HCT116 (cell line): ENCODE data around the gene HIRIP3. TPM values are rescaled to one million over a fixed set of nuclear protein-coding genes. Genes with fewer than 3 reads are reported as not detected.

ENCODE experiments used
- ATAC-seq: fragments of 200-7000 bp; cut with Tn5 transposase; 2 replicates; pipeline ENCODE4 v1.9.1; 2020; ENCODE audit warnings: mild to moderate bottlenecking, moderate library complexity
- BruUV-seq: library from RNA; stranded (reverse); fragments of 400-500 nt; replicated peaks from 2 replicates; lab custom pipeline; 2021; lab: Mats Ljungman, UMichigan
- CTCF ChIA-PET: fragments of 300-600 bp; sonication (Branson Sonifier 250); formaldehyde crosslinking; loops from one replicate; lab custom pipeline; 2021; ENCODE audit warnings: antibody characterized with exemption; lab: Charles Lee
- POLR2A ChIA-PET: fragments of 300-600, 350-600 bp; sonication (Branson Sonifier 250); formaldehyde crosslinking; loops from one replicate; lab custom pipeline; 2021; ENCODE audit warnings: antibody characterized with exemption; lab: Charles Lee
- RAD21 ChIA-PET, 2 experiments: fragments of 300-600 bp; sonication (Branson Sonifier 250); formaldehyde crosslinking; loops; one replicate each; lab custom pipeline; 2023; ENCODE audit warnings: low total read pairs in 2 of 2; ENCODE audit not compliant: uncharacterized antibody in 2 of 2, unreplicated experiment in 2 of 2, low non-redundant PET in 1 of 2; lab: Charles Lee
- DNase-seq: peaks from one replicate; pipeline ENCODE4 v3.0.0-alpha.2; 2010; ENCODE audit warnings: low read depth, low spot score
- H2AFZ ChIP-seq: fragments of 200-600 bp; shearing (Covaris generic), sonication (generic); 2 replicates; pipeline ENCODE4 v1.6.1; 2017; ENCODE audit warnings: low read depth, mixed run types, mixed read lengths, antibody characterized with exemption, low read length; ENCODE audit not compliant: poor library complexity, severe bottlenecking
- H3K27ac ChIP-seq: 2 replicates; pipeline ENCODE4 v1.5.1; 2012; ENCODE audit warnings: low read depth, low read length
- H3K27me3 ChIP-seq: fragments of 200-600 bp; sonication (generic); 2 replicates; pipeline ENCODE4 v1.6.1; 2016; ENCODE audit warnings: mixed run types, low read length, mixed read lengths; ENCODE audit not compliant: insufficient read depth
- H3K36me3 ChIP-seq, 2 experiments: fragments of 200-500 bp in 1 of 2; fragments of 200-600 bp in 1 of 2; sonication (Bioruptor generic) in 1 of 2; sonication (generic) in 1 of 2; 2 replicates each; pipeline versions ENCODE4 v1.5.1 to v1.6.1; 2014 to 2016; ENCODE audit warnings: low read length in 2 of 2, inconsistent platforms in 1 of 2, mixed read lengths in 1 of 2, mixed run types in 1 of 2; ENCODE audit not compliant: insufficient read depth in 2 of 2, control insufficient read depth in 1 of 2
- H3K4me1 ChIP-seq, 2 experiments: fragments of 200-600 bp in 1 of 2; sonication (generic) in 1 of 2; 2 replicates each; pipeline versions ENCODE4 v1.5.1 to v1.6.1; 2012 to 2017; ENCODE audit warnings: low read length in 2 of 2, inconsistent platforms in 1 of 2, mild to moderate bottlenecking in 1 of 2, mixed read lengths in 1 of 2, mixed run types in 1 of 2, moderate library complexity in 1 of 2; ENCODE audit not compliant: insufficient read depth in 2 of 2, control insufficient read depth in 1 of 2
- H3K4me2 ChIP-seq: fragments of 200-600 bp; sonication (generic); 2 replicates; pipeline ENCODE4 v1.6.1; 2017; ENCODE audit warnings: mixed run types, low read length, mixed read lengths
- H3K4me3 ChIP-seq, 2 experiments: fragments of 200-600 bp in 1 of 2; sonication (generic) in 1 of 2; replicated peaks in 1 of 2; 2 replicates each; pipeline ENCODE4 v1.5.1; 2011 to 2016; ENCODE audit warnings: low read length in 2 of 2, control low read depth in 1 of 2, low read depth in 1 of 2, mild to moderate bottlenecking in 1 of 2, mixed read lengths in 1 of 2, mixed run types in 1 of 2
- H3K79me2 ChIP-seq: fragments of 200-600 bp; sonication (generic); 2 replicates; pipeline ENCODE4 v1.6.1; 2017; ENCODE audit warnings: mild to moderate bottlenecking, mixed run types, low read length, moderate library complexity, mixed read lengths; ENCODE audit not compliant: insufficient read depth
- H3K9ac ChIP-seq: fragments of 200-600 bp; sonication (generic); 2 replicates; pipeline ENCODE4 v1.6.1; 2016; ENCODE audit warnings: low read length, mixed read lengths
- H3K9me2 ChIP-seq: fragments of 200-600 bp; sonication (generic), shearing (Covaris generic); 2 replicates; pipeline ENCODE4 v1.6.1; 2017; ENCODE audit warnings: mixed run types, mild to moderate bottlenecking, moderate library complexity; ENCODE audit not compliant: insufficient read depth
- H3K9me3 ChIP-seq, 2 experiments: fragments of 200-500 bp in 1 of 2; fragments of 200-600 bp in 1 of 2; sonication (Bioruptor generic) in 1 of 2; sonication (generic) in 1 of 2; 2 replicates each; pipeline ENCODE4 v1.6.1; 2014 to 2017; ENCODE audit warnings: low read length in 2 of 2, mixed read lengths in 2 of 2, inconsistent platforms in 1 of 2, low read depth in 1 of 2, mild to moderate bottlenecking in 1 of 2, mixed run types in 1 of 2, moderate library complexity in 1 of 2; ENCODE audit not compliant: control insufficient read depth in 1 of 2, insufficient read depth in 1 of 2
- H4K20me1 ChIP-seq: fragments of 200-600 bp; sonication (generic), shearing (Covaris generic); 2 replicates; pipeline ENCODE4 v1.6.1; 2017; ENCODE audit warnings: mixed run types, mild to moderate bottlenecking, moderate library complexity; ENCODE audit not compliant: insufficient read depth
- CTCF ChIP-seq, 3 experiments: fragments of 200-600 bp in 1 of 3; sonication (generic) in 1 of 3; IDR thresholded peaks in 2 of 3; conservative IDR thresholded peaks in 1 of 3; 2 replicates each; pipeline ENCODE4 v1.5.1; 2012 to 2017; ENCODE audit warnings: low read depth in 2 of 3, low read length in 2 of 3, antibody characterized with exemption in 1 of 3, borderline replicate concordance in 1 of 3, control low read depth in 1 of 3, mild to moderate bottlenecking in 1 of 3, mixed read lengths in 1 of 3, mixed run types in 1 of 3, moderate library complexity in 1 of 3; ENCODE audit not compliant: insufficient read depth in 1 of 3
- EGR1 ChIP-seq: IDR thresholded peaks from 2 replicates; pipeline ENCODE4 v1.6.1; 2012; ENCODE audit warnings: low read depth
- ELF1 ChIP-seq: IDR thresholded peaks from 2 replicates; pipeline ENCODE4 v1.6.1; 2012; ENCODE audit warnings: low read depth, borderline replicate concordance
- EZH2 ChIP-seq: fragments of 200-600 bp; sonication (generic); IDR thresholded peaks from 2 replicates; pipeline ENCODE4 v1.6.1; 2017; ENCODE audit warnings: antibody characterized with exemption, mixed run types
- JUND ChIP-seq: IDR thresholded peaks from 2 replicates; pipeline ENCODE4 v1.6.1; 2012
- POLR2A ChIP-seq: IDR thresholded peaks from 2 replicates; pipeline ENCODE4 v1.7.0; 2011; ENCODE audit warnings: borderline replicate concordance; ENCODE audit not compliant: insufficient read depth, insufficient read length; ENCODE audit errors: extremely low read depth
- RAD21 ChIP-seq: IDR thresholded peaks from 2 replicates; pipeline ENCODE4 v1.6.1; 2012; ENCODE audit warnings: low read depth, mild to moderate bottlenecking
- SP1 ChIP-seq: IDR thresholded peaks from 2 replicates; pipeline ENCODE4 v1.6.1; 2012; ENCODE audit warnings: low read depth
- SRF ChIP-seq: IDR thresholded peaks from 2 replicates; pipeline ENCODE4 v1.6.1; 2012; ENCODE audit warnings: low read depth
- TCF7L2 ChIP-seq: IDR thresholded peaks from 2 replicates; pipeline ENCODE4 v1.7.0; 2011; ENCODE audit warnings: borderline replicate concordance, inconsistent platforms; ENCODE audit not compliant: insufficient read depth, insufficient read length; ENCODE audit errors: extremely low read depth
- ZBTB33 ChIP-seq: IDR thresholded peaks from 2 replicates; pipeline ENCODE4 v1.6.1; 2011; ENCODE audit warnings: mild to moderate bottlenecking, low read length, moderate library complexity; ENCODE audit not compliant: insufficient replicate concordance; ENCODE audit errors: extremely low read depth
- ZFX ChIP-seq: fragments of 450-650 bp; IDR thresholded peaks from 2 replicates; pipeline ENCODE4 v1.6.1; 2017
- intact Hi-C: fragments of 100-400 bp; cut with micrococcal nuclease; formaldehyde crosslinking; loops from 2 replicates; pipeline ENCODE4 v1.10.0; 2022
- total RNA-seq: library from RNA; stranded (reverse); gene quantifications from one replicate; pipeline ENCODE4 v1.2.1, GENCODE V29; 2021; ENCODE audit not compliant: unreplicated experiment
- TF ChIP-seq, protein P1 (sequence below): IDR thresholded peaks from 2 replicates; pipeline ENCODE4 v1.6.1; 2012; ENCODE audit warnings: low read depth
- TF ChIP-seq, protein P2 (sequence below): IDR thresholded peaks from 2 replicates; pipeline ENCODE4 v1.6.1; 2012

HIRIP3 gene
- total RNA-seq, 1 experiment from 2014 or later: 21.8 TPM

DNA sequence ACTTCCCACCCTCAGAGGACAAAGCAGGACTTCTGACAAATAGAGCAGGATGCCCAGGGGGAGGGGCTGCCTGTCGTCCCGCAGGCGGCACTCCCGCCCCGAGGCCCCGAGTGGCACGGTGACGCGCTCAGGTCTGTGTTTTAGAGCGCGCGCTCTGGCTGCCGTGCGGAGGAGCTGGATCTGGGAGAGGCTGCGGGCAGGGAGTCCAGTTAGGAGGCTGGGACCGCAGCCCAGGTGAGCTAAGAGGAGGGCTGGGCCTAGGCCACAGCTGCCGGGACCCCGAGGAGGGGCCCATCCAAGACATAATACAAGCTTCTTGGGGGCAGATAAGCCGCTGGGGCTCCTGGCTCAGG is 9.0 kb upstream of the HIRIP3 start:
- DNase-seq: no peak
- TF ChIP-seq CTCF (IDR thresholded peaks at IDR 0.05 in 2 of 3, conservative IDR thresholded peaks at IDR 0.05 in 1 of 3; ENCODE audit: borderline replicate concordance in 1 of 3, insufficient read depth in 1 of 3, low read depth in 2 of 3, low read length in 2 of 3) (no peak), TCF7L2 (no peak), JUND (no peak), ELF1 (no peak), ZBTB33 (no peak), EGR1 (no peak), EZH2 (no peak), POLR2A (no peak), SP1 (no peak), RAD21 (no peak), ZFX (no peak), SRF (no peak)
- TF ChIP-seq, protein P1, sequence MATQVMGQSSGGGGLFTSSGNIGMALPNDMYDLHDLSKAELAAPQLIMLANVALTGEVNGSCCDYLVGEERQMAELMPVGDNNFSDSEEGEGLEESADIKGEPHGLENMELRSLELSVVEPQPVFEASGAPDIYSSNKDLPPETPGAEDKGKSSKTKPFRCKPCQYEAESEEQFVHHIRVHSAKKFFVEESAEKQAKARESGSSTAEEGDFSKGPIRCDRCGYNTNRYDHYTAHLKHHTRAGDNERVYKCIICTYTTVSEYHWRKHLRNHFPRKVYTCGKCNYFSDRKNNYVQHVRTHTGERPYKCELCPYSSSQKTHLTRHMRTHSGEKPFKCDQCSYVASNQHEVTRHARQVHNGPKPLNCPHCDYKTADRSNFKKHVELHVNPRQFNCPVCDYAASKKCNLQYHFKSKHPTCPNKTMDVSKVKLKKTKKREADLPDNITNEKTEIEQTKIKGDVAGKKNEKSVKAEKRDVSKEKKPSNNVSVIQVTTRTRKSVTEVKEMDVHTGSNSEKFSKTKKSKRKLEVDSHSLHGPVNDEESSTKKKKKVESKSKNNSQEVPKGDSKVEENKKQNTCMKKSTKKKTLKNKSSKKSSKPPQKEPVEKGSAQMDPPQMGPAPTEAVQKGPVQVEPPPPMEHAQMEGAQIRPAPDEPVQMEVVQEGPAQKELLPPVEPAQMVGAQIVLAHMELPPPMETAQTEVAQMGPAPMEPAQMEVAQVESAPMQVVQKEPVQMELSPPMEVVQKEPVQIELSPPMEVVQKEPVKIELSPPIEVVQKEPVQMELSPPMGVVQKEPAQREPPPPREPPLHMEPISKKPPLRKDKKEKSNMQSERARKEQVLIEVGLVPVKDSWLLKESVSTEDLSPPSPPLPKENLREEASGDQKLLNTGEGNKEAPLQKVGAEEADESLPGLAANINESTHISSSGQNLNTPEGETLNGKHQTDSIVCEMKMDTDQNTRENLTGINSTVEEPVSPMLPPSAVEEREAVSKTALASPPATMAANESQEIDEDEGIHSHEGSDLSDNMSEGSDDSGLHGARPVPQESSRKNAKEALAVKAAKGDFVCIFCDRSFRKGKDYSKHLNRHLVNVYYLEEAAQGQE: no peak
- TF ChIP-seq, protein P2, sequence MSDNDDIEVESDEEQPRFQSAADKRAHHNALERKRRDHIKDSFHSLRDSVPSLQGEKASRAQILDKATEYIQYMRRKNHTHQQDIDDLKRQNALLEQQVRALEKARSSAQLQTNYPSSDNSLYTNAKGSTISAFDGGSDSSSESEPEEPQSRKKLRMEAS: no peak
- TF ChIP-seq, all 23 proteins: peak for 0
- H3K9me3 ChIP-seq: no peaks in the 10 kb centered on the region
- ChIA-PET RAD21 (no interaction called here), CTCF (no interaction called here), POLR2A (no interaction called here)
- H3K4me1 ChIP-seq: no peaks in the 10 kb centered on the region
- no peaks in the 10 kb centered on the region for H3K27me3 ChIP-seq
- no peak overlapping the region for H2AFZ ChIP-seq
- no peaks in the 10 kb centered on the region for H3K79me2 ChIP-seq
- intact Hi-C loops: no loop called here
- BruUV-seq: no TSS peak
- no peaks in the 10 kb centered on the region for H4K20me1 ChIP-seq
- no peak overlapping the region for H3K4me3 ChIP-seq
- no peak overlapping the region for H3K4me2 ChIP-seq
- no peak overlapping the region; the same call in 1 of the 2 replicates for H3K27ac ChIP-seq
- no peak for ATAC-seq
- peaks cover 0 to 4% of the 10 kb centered on the region in 2 experiments; a peak in 2 of 4 replicates for H3K36me3 ChIP-seq
- H3K9me2 ChIP-seq: no peaks in the 10 kb centered on the region
- H3K9ac ChIP-seq: no peak overlapping the region
